ENCODE measurements around the gene DYNLT2.

GRCh38 chr6:169723991-169724493 is 27.3 kb downstream of the DYNLT2 start:
- TF ChIP-seq CTCF (IDR thresholded peaks at IDR 0.05; ENCODE audit: low read depth, low read length, poor library complexity, severe bottlenecking) (no peak), EZH2phosphoT487 (IDR thresholded peaks at IDR 0.05; ENCODE audit: borderline replicate concordance, low read length) (no peak)

Data from DOHH2 (cell line).